SK-N-SH treated with all-trans-retinoic acid at 6 μM for 48 hours (cell line): ENCODE measurements around the gene MRPL41.

ENCODE experiments used
- CSDC2 ChIP-seq: fragments of 250-450 bp; sonication (Bioruptor Pico); IDR thresholded peaks from 2 replicates; pipeline ENCODE4 v1.5.0; 2020; ENCODE audit warnings: mild to moderate bottlenecking, moderate library complexity
- RARB ChIP-seq: fragments of 250-450 bp; sonication (Bioruptor Pico); IDR thresholded peaks from 2 replicates; pipeline ENCODE4 v1.8.0; 2021; ENCODE audit warnings: mild to moderate bottlenecking, moderate library complexity
- ZFP30 ChIP-seq: fragments of 450-650 bp; formaldehyde crosslinking; IDR thresholded peaks from 2 replicates; pipeline ENCODE4 v1.5.0; 2022; ENCODE audit warnings: mild to moderate bottlenecking, moderate library complexity
- TF ChIP-seq, protein P1 (sequence below): fragments of 250-450 bp; sonication (Bioruptor Pico); IDR thresholded peaks from 2 replicates; pipeline ENCODE4 v1.5.0; 2020; ENCODE audit warnings: mild to moderate bottlenecking, moderate library complexity
- TF ChIP-seq, protein P2 (sequence below): fragments of 250-450 bp; sonication (Bioruptor Pico); IDR thresholded peaks from 2 replicates; pipeline ENCODE4 v1.5.1; 2021; ENCODE audit warnings: mild to moderate bottlenecking, moderate library complexity
- TF ChIP-seq, protein P3 (sequence below): fragments of 250-450 bp; sonication (Bioruptor Pico); IDR thresholded peaks from 2 replicates; pipeline ENCODE4 v1.8.0; 2020; ENCODE audit warnings: mild to moderate bottlenecking, moderate library complexity, borderline replicate concordance

DNA sequence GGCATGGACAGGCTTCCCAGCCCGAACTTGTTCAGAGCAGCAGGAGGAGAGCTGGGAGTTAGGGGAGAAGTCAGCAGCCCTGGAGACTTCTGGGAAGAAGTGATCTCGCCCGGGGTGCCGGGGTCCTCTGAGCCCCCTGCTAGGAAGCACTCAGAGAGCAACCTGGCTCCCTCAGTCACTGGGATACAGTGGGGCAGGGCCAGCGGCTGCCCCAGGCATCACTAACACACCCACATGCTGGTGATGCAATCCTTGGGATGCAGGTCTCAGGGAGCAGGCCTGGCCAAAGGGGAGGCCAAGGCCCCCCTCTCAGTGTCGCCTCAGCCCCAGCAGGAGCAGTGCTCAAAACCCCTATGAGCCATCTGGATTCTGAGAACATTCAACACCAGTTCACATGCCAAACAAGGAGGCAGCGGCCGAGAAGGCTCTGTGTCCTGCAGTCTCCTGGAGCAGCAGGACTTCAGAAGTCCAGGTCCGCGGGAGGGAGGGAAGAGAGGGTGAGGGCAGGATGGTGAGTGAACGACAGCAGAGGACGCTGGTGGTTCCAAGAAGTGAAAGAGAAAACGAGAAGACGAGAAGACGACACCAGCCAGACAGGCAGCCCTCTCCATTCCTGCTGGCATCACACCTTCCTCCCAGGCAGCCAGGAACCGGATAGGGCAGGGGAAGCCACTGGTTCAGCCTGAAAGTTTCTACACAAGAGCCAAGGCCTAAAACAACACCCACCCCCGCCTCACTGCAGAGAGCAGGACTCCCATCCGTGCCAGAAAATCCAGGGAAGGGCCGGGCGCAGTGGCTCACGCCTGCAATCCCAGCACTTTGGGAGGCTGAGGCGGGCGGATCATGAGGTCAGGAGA is 3.8 kb upstream of the MRPL41 start:
- no peak for TF ChIP-seq RARB
- no peak for TF ChIP-seq ZFP30 (CRISPR knock-in tag)
- TF ChIP-seq, protein P1, sequence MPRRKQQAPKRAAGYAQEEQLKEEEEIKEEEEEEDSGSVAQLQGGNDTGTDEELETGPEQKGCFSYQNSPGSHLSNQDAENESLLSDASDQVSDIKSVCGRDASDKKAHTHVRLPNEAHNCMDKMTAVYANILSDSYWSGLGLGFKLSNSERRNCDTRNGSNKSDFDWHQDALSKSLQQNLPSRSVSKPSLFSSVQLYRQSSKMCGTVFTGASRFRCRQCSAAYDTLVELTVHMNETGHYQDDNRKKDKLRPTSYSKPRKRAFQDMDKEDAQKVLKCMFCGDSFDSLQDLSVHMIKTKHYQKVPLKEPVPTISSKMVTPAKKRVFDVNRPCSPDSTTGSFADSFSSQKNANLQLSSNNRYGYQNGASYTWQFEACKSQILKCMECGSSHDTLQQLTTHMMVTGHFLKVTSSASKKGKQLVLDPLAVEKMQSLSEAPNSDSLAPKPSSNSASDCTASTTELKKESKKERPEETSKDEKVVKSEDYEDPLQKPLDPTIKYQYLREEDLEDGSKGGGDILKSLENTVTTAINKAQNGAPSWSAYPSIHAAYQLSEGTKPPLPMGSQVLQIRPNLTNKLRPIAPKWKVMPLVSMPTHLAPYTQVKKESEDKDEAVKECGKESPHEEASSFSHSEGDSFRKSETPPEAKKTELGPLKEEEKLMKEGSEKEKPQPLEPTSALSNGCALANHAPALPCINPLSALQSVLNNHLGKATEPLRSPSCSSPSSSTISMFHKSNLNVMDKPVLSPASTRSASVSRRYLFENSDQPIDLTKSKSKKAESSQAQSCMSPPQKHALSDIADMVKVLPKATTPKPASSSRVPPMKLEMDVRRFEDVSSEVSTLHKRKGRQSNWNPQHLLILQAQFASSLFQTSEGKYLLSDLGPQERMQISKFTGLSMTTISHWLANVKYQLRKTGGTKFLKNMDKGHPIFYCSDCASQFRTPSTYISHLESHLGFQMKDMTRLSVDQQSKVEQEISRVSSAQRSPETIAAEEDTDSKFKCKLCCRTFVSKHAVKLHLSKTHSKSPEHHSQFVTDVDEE (CRISPR knock-in tag): no peak
- TF ChIP-seq, protein P2, sequence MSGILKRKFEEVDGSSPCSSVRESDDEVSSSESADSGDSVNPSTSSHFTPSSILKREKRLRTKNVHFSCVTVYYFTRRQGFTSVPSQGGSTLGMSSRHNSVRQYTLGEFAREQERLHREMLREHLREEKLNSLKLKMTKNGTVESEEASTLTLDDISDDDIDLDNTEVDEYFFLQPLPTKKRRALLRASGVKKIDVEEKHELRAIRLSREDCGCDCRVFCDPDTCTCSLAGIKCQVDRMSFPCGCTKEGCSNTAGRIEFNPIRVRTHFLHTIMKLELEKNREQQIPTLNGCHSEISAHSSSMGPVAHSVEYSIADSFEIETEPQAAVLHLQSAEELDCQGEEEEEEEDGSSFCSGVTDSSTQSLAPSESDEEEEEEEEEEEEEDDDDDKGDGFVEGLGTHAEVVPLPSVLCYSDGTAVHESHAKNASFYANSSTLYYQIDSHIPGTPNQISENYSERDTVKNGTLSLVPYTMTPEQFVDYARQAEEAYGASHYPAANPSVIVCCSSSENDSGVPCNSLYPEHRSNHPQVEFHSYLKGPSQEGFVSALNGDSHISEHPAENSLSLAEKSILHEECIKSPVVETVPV (CRISPR knock-in tag): no peak
- TF ChIP-seq, protein P3, sequence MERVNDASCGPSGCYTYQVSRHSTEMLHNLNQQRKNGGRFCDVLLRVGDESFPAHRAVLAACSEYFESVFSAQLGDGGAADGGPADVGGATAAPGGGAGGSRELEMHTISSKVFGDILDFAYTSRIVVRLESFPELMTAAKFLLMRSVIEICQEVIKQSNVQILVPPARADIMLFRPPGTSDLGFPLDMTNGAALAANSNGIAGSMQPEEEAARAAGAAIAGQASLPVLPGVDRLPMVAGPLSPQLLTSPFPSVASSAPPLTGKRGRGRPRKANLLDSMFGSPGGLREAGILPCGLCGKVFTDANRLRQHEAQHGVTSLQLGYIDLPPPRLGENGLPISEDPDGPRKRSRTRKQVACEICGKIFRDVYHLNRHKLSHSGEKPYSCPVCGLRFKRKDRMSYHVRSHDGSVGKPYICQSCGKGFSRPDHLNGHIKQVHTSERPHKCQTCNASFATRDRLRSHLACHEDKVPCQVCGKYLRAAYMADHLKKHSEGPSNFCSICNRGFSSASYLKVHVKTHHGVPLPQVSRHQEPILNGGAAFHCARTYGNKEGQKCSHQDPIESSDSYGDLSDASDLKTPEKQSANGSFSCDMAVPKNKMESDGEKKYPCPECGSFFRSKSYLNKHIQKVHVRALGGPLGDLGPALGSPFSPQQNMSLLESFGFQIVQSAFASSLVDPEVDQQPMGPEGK (CRISPR knock-in tag): no peak
- no peak for TF ChIP-seq CSDC2 (CRISPR knock-in tag)
